GM19023 (cell line): ENCODE results near the gene COL5A1.

Experiments
- ATAC-seq: cut with Tn5 transposase; IDR thresholded peaks from one replicate; pipeline ENCODE4 v1.9.1; 2021; ENCODE audit warnings: mild to moderate bottlenecking, moderate library complexity; ENCODE audit not compliant: unreplicated experiment

COL5A1 gene

GRCh38 chr9:134781591-134782302 lies 140.1 kb downstream of the COL5A1 start:
- no peak for ATAC-seq

GRCh38 chr9:134782921-134783698 lies 141.5 kb downstream of the COL5A1 start:
- no peak for ATAC-seq

GRCh38 chr9:134783699-134784039 lies 142.1 kb downstream of the COL5A1 start:
- ATAC-seq: no peak

DNA sequence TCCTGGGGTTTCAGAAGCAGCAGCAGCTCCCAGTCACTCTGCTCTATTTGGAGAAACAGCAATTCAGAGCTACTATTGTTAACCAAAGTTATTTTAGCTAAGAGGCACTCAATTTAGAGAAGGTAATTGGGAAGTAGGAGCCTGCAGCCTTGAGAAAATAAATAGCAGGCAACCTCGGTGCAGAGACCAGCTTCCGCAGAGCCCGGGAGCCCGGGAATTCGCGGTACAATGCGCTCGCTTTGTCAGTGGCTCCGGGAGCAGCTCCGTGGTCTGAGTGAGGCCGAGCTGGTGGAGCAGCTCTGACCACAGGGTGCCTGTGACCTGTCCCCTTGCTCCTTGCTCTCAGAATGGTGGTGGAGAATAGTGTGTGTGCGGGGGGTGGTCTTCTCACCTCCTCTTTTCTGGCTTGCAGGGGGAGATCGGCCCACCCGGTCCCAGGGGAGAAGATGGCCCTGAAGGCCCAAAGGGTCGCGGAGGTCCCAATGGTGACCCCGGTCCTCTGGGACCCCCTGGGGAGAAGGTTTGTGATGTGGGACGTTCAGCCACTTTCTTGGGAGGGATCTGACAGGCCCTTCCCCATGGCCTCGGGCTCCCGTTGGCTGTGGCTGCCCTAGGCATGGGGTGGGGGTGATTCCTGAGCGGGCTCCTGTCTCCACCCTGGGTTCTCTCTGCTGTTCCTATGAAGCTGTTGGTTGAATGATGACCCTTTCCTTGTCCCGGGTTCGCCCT lies 143.1 kb downstream of the COL5A1 start:
- no peak for ATAC-seq

DNA sequence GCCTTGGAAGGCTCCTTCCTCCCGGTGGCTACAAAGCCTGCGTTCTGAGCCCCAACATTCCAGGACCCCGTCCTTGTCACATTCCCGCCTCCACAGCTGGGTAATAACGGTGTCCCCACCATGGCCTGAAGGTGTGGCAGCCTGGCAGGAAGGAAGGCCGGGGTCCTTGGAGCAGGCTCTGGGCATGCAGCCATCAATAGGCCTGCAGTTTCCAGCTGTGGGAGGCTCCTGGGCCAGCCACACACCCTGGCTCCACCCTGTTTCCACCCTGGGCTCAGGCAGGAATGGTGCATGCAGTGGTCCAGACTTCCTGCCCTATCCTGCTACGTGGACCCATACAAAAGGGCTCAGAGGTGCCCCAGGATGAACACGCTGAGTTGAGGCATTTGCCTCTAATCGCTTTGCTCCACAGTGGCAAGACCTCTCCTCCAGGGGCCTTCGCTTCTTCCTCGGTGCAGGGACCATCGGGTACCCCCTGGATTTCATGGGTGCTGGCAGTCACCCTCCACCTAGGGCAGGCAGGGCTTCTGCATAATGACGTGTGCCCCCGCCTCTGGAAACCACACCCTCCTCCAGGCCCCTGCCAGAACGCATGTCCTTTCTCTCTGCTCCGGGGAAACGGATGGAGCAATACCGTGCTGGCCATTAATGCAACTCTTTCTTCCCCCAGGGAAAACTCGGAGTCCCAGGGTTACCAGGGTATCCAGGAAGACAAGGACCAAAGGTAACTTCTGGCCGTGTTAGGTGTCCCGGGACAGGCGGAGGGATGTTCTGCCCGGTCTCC lies 143.9 kb downstream of the COL5A1 start:
- ATAC-seq: no peak

- no peak for ATAC-seq
Observed at GRCh38 chr9:134787601-134788531, 146.3 kb downstream of the COL5A1 start.

DNA sequence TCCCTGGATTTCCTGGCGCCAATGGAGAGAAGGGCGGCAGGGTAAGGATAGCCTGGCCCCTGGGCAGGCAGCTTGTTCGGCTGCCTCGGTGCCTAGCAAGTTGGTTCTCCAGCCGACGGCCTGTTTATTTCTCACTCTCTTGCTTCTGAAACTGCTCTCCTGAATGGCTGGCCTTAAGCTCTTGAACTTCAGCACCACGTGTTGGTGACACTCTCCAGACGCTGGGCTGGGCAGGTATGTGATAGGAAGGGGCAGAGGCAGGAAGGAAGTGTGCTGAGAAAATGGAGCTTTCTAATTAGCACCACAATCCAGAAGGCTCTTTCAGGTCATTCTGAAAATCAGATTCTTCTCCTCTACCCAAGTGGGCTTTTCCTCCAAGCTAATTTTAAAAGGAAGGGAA lies 147.6 kb downstream of the COL5A1 start:
- ATAC-seq: no peak

GRCh38 chr9:134791009-134791408 lies 149.4 kb downstream of the COL5A1 start:
- no peak for ATAC-seq

DNA sequence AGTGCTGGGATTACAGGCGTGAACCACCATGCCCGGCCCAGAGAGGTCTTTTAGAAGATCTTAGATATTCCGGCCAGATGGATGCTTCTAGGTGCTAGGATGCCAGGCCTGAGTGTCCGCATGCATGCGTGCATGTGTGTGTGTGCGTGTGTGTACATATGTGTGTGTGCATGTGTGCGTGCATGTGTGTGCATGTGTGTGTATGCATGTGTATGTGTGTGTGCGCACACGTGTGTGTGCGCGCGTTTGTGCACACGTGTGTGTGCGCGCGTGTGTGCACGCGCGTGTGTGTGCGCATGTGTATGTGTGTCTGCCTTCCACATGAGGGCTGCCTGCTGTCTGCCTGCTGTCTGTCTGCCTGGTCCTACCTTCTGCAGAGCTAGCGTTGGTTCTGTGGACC lies 151.0 kb downstream of the COL5A1 start:
- no peak for ATAC-seq

DNA sequence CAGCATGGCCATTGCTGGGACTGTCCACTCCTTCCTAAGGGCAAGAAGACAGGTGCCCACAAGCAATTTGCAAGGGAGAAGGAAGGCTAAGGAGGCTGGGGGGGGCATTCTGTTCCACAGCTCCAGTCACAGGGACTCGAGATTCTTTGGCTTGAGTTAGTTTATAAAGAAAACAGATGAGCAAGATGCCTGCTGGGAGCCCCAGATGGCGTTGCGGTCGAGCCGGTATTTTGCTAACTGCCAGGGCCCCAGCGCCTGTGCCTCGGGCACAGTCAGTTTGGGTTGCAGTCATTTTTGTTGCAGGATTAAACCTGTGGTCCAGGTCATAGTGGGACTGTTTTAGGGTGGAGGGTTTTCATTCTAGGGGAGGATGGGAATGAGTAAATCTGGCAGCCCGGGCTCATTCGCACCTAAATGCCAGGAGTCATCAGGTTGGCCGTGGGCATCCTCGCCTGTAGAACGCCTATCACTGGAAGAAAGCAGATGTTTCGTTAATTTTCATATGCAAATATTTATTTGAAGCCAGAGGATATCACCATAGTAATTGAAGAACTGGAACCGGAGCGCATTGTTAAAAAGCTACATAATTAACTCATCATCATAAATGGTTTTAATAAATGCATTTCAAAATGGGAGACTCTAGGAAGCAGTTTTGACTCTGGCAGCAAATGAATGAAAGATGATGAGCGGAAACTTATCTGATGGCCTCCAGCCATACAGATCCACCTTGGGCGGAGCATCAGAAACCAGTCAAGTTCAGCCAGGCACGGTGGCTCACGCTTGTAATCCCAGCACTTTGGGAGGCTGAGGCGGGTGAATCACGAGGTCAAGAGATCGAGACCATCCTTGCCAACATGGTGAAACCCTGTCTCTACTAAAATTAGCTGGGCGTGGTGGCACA lies 151.9 kb downstream of the COL5A1 start:
- ATAC-seq: no peak

DNA sequence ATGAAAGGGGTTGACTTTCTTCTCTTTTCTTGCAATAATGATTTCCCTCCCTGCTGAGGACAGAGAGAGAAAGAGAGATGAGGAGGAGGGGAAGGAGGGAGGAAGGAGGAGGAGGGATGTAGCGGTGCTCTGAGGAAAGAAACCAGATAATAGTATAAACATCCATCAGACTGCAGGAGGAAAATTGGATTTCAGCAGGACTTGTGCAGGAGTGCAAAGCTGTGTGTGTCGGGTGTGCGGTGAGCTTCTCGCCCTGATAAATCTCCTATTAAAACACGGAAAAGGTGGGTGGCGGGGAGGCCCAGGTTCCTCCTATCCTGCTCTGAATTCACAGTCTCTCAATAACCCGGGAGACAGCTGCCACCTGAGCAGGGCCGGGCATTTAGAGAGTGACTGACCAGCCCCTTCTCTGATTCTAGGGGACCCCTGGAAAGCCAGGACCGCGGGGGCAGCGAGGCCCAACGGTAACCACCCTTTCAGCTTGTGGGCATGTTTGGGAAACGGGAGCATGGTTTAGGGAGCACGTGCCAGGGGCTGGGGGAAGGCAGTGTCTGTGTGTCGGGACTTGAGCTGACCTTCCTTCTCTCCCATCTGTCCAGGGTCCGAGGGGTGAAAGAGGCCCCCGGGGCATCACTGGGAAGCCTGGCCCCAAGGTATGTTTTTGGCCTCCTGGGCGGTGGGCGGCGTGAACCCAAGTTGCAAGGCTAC lies 153.2 kb downstream of the COL5A1 start:
- no peak for ATAC-seq

GRCh38 chr9:134795446-134795845 lies 153.8 kb downstream of the COL5A1 start:
- ATAC-seq: no peak

DNA sequence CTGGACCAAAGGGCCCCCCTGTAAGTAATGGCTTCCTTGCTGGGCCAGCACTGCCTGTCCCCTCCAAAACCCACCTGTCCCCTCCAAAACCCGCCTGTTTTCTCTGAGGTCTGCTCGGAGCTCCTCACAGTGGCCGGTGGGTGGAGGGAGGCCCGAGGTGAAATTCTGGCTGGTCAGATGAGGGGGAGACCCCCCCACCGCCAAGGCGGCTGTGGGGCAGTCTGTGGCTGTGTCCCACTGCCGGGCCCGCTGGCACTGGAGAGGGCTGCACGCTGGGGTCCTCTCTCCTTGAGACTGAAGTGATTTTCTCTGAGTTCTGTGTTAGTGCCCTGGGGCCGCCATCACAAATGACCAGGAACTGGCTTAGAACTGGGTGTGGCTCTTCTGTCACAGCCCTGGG lies 155.3 kb downstream of the COL5A1 start:
- no peak for ATAC-seq

GRCh38 chr9:134800791-134801339 lies 159.3 kb downstream of the COL5A1 start:
- no peak for ATAC-seq

GRCh38 chr9:134802216-134802795 lies 160.7 kb downstream of the COL5A1 start:
- no peak for ATAC-seq

DNA sequence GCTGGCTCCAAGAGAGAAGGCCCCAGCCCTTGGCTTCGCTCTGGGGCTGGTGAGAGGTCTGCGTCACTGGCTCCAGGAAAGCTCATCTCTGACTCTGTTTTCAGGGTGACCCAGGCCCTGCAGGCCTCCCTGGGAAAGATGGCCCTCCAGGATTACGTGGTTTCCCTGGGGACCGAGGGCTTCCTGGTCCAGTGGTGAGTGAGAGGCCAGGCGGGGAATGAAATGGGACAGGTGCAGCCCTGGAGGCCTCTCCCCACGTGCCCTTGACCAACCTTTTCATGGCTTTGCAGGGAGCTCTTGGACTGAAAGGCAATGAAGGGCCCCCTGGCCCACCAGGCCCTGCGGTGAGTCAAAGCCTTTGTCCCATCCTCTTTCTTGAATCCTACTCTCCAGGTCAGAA lies 163.3 kb downstream of the COL5A1 start:
- ATAC-seq: no peak

DNA sequence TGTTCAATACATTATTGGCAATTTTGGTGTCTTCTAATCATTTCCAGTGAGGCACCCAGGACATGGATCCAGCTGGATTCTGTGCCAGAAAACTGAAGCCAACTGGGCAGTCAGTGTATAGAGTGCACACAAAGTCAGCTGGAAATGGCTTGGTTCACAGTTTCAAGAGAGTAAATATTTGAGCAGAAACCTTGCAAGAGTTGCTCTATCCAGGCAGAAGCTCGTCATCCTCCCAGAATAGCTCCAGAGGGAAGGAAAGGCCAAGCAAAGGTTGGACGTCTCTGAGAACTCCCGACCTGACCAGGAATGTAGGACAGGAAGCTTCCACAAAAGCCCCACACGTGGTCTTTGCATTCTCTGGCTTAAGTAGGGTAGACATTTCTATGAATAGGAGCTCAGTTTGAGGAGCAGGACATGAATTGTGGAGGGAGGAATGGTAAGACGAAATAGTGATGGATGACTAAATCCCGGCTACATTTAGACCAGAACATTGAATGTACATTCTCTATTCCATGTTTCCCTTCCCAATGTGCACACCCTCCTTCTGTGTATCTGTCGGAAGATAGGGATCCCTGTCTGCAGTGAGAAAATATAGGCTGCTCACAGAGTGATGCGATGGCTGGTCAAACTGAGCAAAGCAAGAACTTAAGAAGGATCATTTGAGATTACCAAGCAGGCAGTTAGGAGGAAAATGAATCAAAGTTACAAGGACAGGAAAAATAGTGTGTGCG lies 166.3 kb downstream of the COL5A1 start:
- no peak for ATAC-seq
